Loucy (cell line): ENCODE data around the gene GRID2.

Experiments
- H2AFZ ChIP-seq: fragments of 200-600 bp; sonication (generic); 2 replicates; pipeline ENCODE4 v1.6.0; 2016; ENCODE audit warnings: antibody characterized with exemption, mild to moderate bottlenecking, low read length, moderate library complexity
- H3F3A ChIP-seq: fragments of 200-600 bp; 2 replicates; pipeline ENCODE4 v1.6.0; 2016; ENCODE audit warnings: antibody characterized with exemption, low read depth, mild to moderate bottlenecking
- H3K27me3 ChIP-seq: fragments of 200-600 bp; sonication (generic); 2 replicates; pipeline ENCODE4 v1.6.1; 2014; ENCODE audit warnings: low read length, mild to moderate bottlenecking; ENCODE audit not compliant: insufficient read depth, poor library complexity, severe bottlenecking
- H3K36me3 ChIP-seq: fragments of 200-600 bp; sonication (generic); 2 replicates; pipeline ENCODE4 v1.6.1; 2016; ENCODE audit warnings: low read length; ENCODE audit not compliant: insufficient read depth
- H3K4me1 ChIP-seq: fragments of 200-600 bp; sonication (generic); 2 replicates; pipeline ENCODE4 v1.5.1; 2014; ENCODE audit warnings: low read length, mild to moderate bottlenecking; ENCODE audit not compliant: insufficient read depth, poor library complexity, severe bottlenecking
- H3K4me2 ChIP-seq: fragments of 200-600 bp; sonication (generic); 2 replicates; pipeline ENCODE4 v1.6.0; 2014; ENCODE audit warnings: antibody characterized with exemption, low read length, low read depth, mild to moderate bottlenecking; ENCODE audit not compliant: poor library complexity, severe bottlenecking
- H3K4me3 ChIP-seq: fragments of 200-600 bp; sonication (generic); 2 replicates; pipeline ENCODE4 v1.5.1; 2014; ENCODE audit warnings: low read length, mild to moderate bottlenecking, mixed read lengths; ENCODE audit not compliant: poor library complexity, severe bottlenecking
- H3K79me2 ChIP-seq: fragments of 200-600 bp; sonication (generic); 2 replicates; pipeline ENCODE4 v1.6.1; 2014; ENCODE audit warnings: low read length; ENCODE audit not compliant: insufficient read depth
- H3K9ac ChIP-seq: fragments of 200-600 bp; sonication (generic); 2 replicates; pipeline ENCODE4 v1.6.0; 2014; ENCODE audit warnings: mild to moderate bottlenecking, low read depth, low read length, moderate library complexity; ENCODE audit not compliant: poor library complexity, severe bottlenecking
- H3K9me2 ChIP-seq: fragments of 200-600 bp; sonication (generic); replicated peaks from 2 replicates; pipeline ENCODE4 v1.6.1; 2016; ENCODE audit warnings: low read depth, low read length, mixed read lengths
- H3K9me3 ChIP-seq: fragments of 200-600 bp; sonication (generic); 2 replicates; pipeline ENCODE4 v1.6.1; 2014; ENCODE audit warnings: mild to moderate bottlenecking, antibody characterized with exemption, low read length, low read depth; ENCODE audit not compliant: insufficient read depth
- H4K20me1 ChIP-seq: fragments of 200-600 bp; sonication (generic); 2 replicates; pipeline ENCODE4 v1.6.0; 2014; ENCODE audit warnings: antibody characterized with exemption, low read length, mild to moderate bottlenecking; ENCODE audit not compliant: insufficient read depth, poor library complexity, severe bottlenecking
- EZH2phosphoT487 ChIP-seq: fragments of 200-600 bp; IDR thresholded peaks from 2 replicates; pipeline ENCODE4 v1.6.1; 2018; ENCODE audit warnings: antibody characterized with exemption, mild to moderate bottlenecking, moderate library complexity, borderline replicate concordance
- TF ChIP-seq, protein P1 (sequence below): fragments of 200-600 bp; sonication (generic); conservative IDR thresholded peaks from 2 replicates; pipeline ENCODE4 v1.5.1; 2014; ENCODE audit warnings: mild to moderate bottlenecking, antibody characterized with exemption, low read length

Gene GRID2

DNA sequence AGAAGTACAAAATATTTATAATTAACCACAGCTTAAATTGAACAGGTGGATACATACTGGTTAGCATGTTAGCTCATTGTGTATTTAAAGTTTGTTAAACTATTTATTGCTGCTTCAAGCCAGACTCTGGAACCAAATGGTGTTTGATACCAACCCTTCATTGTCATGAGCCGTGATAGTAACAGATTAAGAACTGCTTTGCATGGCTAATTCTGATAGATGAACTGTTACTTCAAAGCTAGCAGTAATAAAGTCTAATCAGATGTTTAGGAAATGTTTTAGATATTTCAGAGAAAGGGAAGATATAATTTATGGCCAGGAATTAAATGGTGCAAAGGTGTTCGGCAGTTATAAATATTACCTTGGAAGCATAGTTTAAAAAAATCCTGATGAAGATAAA lies 848.7 kb downstream of the GRID2 start:
- Histone ChIP-seq H3K4me1 (no peaks in the 10 kb centered on the region), H3K9ac (no peak overlapping the region), H3K79me2 (no peaks in the 10 kb centered on the region), H3K36me3 (no peaks in the 10 kb centered on the region), H4K20me1 (no peaks in the 10 kb centered on the region), H3K27me3 (no peaks in the 10 kb centered on the region), H3K9me2 (no peaks in the 10 kb centered on the region), H2AFZ (no peak overlapping the region), H3K9me3 (no peaks in the 10 kb centered on the region), H3F3A (no peaks in the 10 kb centered on the region), H3K4me3 (no peak overlapping the region), H3K4me2 (no peak overlapping the region)
- TF ChIP-seq EZH2phosphoT487, result no peak
- TF ChIP-seq, protein P1, sequence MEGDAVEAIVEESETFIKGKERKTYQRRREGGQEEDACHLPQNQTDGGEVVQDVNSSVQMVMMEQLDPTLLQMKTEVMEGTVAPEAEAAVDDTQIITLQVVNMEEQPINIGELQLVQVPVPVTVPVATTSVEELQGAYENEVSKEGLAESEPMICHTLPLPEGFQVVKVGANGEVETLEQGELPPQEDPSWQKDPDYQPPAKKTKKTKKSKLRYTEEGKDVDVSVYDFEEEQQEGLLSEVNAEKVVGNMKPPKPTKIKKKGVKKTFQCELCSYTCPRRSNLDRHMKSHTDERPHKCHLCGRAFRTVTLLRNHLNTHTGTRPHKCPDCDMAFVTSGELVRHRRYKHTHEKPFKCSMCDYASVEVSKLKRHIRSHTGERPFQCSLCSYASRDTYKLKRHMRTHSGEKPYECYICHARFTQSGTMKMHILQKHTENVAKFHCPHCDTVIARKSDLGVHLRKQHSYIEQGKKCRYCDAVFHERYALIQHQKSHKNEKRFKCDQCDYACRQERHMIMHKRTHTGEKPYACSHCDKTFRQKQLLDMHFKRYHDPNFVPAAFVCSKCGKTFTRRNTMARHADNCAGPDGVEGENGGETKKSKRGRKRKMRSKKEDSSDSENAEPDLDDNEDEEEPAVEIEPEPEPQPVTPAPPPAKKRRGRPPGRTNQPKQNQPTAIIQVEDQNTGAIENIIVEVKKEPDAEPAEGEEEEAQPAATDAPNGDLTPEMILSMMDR, result no peak

DNA sequence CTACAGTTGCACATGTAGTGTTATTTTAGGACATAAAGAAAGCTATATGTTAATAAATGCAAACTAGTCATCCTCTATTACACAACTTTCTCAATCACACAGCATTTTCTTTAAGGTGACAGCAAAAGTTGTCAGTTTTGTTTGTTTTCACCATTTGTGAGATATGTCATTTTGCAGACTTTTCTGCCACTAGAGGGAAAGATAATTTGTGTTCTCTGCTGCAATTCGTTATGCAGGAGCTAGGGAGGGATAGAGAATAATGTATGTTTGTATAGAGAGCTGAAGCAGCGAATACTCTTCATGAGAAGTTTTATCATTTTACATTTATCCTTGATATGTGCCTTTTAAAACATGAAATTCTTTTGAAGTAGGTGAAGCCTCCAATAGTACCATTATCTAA lies 854.2 kb downstream of the GRID2 start:
- Histone ChIP-seq H3K9ac (no peak overlapping the region), H3F3A (no peaks in the 10 kb centered on the region), H3K4me1 (no peaks in the 10 kb centered on the region), H3K9me2 (no peaks in the 10 kb centered on the region), H3K27me3 (no peaks in the 10 kb centered on the region), H3K9me3 (no peaks in the 10 kb centered on the region), H3K36me3 (no peaks in the 10 kb centered on the region), H3K79me2 (no peaks in the 10 kb centered on the region), H3K4me3 (no peak overlapping the region), H2AFZ (no peak overlapping the region), H3K4me2 (no peak overlapping the region), H4K20me1 (no peaks in the 10 kb centered on the region)
- TF ChIP-seq EZH2phosphoT487, result no peak
- TF ChIP-seq, protein P1, result peak; percentile 64

DNA sequence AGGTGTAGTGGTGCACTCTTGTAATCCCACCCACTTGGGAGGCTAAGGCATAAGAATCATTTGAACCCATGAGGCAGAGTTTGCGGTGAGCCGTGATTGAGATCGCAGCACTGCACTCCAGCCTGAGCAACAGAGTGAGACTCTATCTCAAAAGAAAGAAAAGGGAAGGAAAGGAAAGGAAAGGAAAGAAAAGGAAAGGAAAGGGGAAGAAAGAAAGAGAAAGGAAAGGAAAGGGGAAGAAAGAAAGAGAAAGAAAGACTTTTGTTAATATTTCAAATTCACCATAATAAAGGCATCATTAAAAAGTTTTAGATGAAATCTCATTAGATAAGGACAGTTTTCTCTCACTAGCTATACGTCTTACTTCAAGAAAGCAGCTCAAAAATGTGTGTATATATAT lies 864.3 kb downstream of the GRID2 start:
- Histone ChIP-seq H3F3A (no peaks in the 10 kb centered on the region), H3K9me3 (no peaks in the 10 kb centered on the region), H4K20me1 (no peaks in the 10 kb centered on the region), H2AFZ (no peak overlapping the region), H3K36me3 (no peaks in the 10 kb centered on the region), H3K79me2 (no peaks in the 10 kb centered on the region), H3K4me2 (no peak overlapping the region), H3K4me1 (no peaks in the 10 kb centered on the region), H3K9me2 (no peaks in the 10 kb centered on the region), H3K27me3 (no peaks in the 10 kb centered on the region), H3K4me3 (no peak overlapping the region), H3K9ac (no peak overlapping the region)
- TF ChIP-seq EZH2phosphoT487, result no peak
- TF ChIP-seq, protein P1, result no peak
